Adrenal gland (tissue), 12 donors: Measurements from ENCODE around the gene SERPINB6. TPM values are rescaled to one million over a fixed set of nuclear protein-coding genes. Genes with fewer than 3 reads are reported as not detected.

Source experiments
- DNase-seq, 7 donors: peaks; one replicate each; pipeline ENCODE4 v3.0.0-alpha.2; 2019 to 2020
- H3K27ac ChIP-seq, 5 donors: fragments of 200-600 bp; sonication (generic) in 4 of 5; 1 replicate in 3 of 5; 2 replicates in 2 of 5; pipeline versions ENCODE4 v1.5.1 to v1.8.0; 2016 to 2020; ENCODE audit warnings: mild to moderate bottlenecking in 1 of 5
- H3K27me3 ChIP-seq: fragments of 200-600 bp; 2 replicates; pipeline ENCODE4 v1.8.0; 2021
- H3K36me3 ChIP-seq, 2 donors: fragments of 200-600 bp; replicated peaks in 1 of 2; 1 replicate in 1 of 2; 2 replicates in 1 of 2; pipeline versions ENCODE4 v1.5.1 to v1.8.0; 2018 to 2022
- H3K4me1 ChIP-seq, 2 donors: fragments of 200-600 bp; replicated peaks in 1 of 2; 1 replicate in 1 of 2; 2 replicates in 1 of 2; pipeline versions ENCODE4 v1.5.1 to v1.8.0; 2018 to 2021
- H3K4me3 ChIP-seq, 4 donors: fragments of 200-600 bp; sonication (generic) in 3 of 4; one replicate each; pipeline ENCODE4 v1.5.1; 2016 to 2018
- H3K9me3 ChIP-seq, 3 donors: fragments of 200-600 bp; sonication (generic) in 1 of 3; replicated peaks in 1 of 3; 1 replicate in 2 of 3; 2 replicates in 1 of 3; pipeline versions ENCODE4 v1.5.1 to v1.8.0; 2016 to 2021
- POLR2A ChIP-seq, 2 donors: fragments of 450-650 bp; IDR thresholded peaks; one replicate each; pipeline ENCODE4 v1.6.1; 2017; ENCODE audit warnings: antibody characterized with exemption in 2 of 2, mild to moderate bottlenecking in 2 of 2, moderate library complexity in 1 of 2
- WGBS, 4 donors: extraction: QIAGEN DNeasy Blood & Tissue Kit in 2 of 4; methylation state at CpG; one replicate each; pipeline versions ENCODE4 v1.1.5 to v1.1.7; 2013 to 2017; 5-methylcytosine and 5-hydroxymethylcytosine counted together
- intact Hi-C, 2 donors: fragments of 100-400 bp; cut with DNase I; formaldehyde crosslinking; loops; one replicate each; pipeline versions ENCODE4 v1.14.1 to v1.15.0; 2022 to 2023
- polyA plus RNA-seq, 3 donors: library from polyadenylated mRNA; stranded (reverse); fragments of 200-250 nt in 2 of 3; fragments of 350-450 nt in 1 of 3; fragmentation: Illumina TruSeq in 1 of 3; extraction: RNeasy Lipid Tissue Mini Kit (QIAGEN cat#74804) in 1 of 3; gene quantifications; one replicate each; pipeline ENCODE4 v1.2.3, GENCODE V29; 2013 to 2014
- total RNA-seq, 9 donors: library from RNA; depleted of rRNA in 4 of 9; stranded (reverse); fragments of >200 nt in 4 of 9; fragments of 120-200 nt in 1 of 9; fragmentation: NEBNext Ultra II Directional in 1 of 9; extraction: Animal tissue kit (Norgen Biotek cat#: 25700) in 1 of 9; gene quantifications; one replicate each; pipeline versions ENCODE4 v1.1.0 to v1.2.4, GENCODE V29; 2013 to 2023
- TF ChIP-seq, protein P1 (sequence below), 6 experiments: fragments of 450-650 bp in 4 of 6; fragments of 200-600 bp in 2 of 6; sonication (generic) in 1 of 6; IDR thresholded peaks; 1 replicate in 5 of 6; 2 replicates in 1 of 6; pipeline versions ENCODE4 v1.5.1 to v1.8.0; 2016 to 2021; ENCODE audit warnings: antibody characterized with exemption in 6 of 6, mild to moderate bottlenecking in 2 of 6, moderate library complexity in 1 of 6
- donor health status: healthy with polysubstance abuse.
- donor health status: Bipolar disorder and iron deficiency.
- donor health status: DM: yes; HTN: yes; CAD: no.
- donor health status: DM: no; HTN: no; CAD: no.
- donor health status: DM: no; HTN: no; CAD: no.
- donor health status: DM: yes; HTN: yes; CAD: no.

The SERPINB6 gene
- total and polyA plus RNA-seq, 12 donors: 132 to 332 (median 209) TPM

DNA sequence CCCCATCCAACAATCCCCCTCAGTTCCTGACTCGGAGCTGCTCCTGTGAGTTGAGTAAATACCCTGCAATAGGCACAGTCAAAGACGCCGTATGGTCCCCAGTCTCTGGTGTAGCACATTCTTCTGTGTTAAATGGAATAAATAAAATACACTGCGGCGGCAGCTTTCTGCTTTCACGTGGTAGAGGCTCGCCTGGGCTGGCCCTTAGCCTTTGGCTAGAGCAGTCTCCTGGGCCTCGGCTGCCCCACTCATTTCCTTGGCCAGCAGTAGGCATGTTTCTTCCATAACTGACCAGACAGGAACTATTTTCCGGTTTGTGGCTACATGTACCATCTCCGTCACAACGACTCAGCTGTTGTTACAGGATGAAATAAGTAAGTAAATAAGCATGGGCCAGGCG lies 20.7 kb downstream of the SERPINB6 start:
- WGBS, 4 donors: 82 to 89% (median 85%) methylated on average over 12 of the region's 12 CpGs
- H3K27me3 ChIP-seq: no peaks in the 10 kb centered on the region

DNA sequence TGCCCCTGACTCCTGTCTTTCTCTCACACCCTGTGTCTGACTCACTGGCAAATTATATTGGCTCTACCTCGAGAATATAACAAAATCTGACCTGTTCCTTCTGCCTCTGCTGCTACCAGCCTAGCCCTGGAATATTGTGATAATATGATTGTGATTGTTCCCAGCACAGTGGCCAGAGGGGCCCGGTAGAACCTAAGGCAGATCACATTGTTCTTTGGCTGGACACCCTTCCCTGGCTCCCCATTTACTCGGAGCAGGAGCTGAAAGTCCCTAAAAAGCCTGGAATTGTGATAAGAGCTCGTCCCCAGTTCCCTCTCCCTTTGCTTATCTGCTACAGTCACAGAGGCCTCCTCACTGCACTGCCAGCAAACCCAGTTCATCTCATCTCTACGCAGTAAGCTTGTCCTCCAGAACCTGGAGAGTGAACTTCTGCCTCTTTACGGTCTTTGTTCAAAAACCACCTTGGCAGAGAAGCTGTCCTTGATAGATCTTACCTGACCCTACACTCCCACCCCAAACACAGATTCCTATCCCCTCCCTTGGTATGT lies 21.8 kb downstream of the SERPINB6 start:
- TF ChIP-seq POLR2A (IDR thresholded peaks at IDR 0.05): no peak
- TF ChIP-seq, protein P1, sequence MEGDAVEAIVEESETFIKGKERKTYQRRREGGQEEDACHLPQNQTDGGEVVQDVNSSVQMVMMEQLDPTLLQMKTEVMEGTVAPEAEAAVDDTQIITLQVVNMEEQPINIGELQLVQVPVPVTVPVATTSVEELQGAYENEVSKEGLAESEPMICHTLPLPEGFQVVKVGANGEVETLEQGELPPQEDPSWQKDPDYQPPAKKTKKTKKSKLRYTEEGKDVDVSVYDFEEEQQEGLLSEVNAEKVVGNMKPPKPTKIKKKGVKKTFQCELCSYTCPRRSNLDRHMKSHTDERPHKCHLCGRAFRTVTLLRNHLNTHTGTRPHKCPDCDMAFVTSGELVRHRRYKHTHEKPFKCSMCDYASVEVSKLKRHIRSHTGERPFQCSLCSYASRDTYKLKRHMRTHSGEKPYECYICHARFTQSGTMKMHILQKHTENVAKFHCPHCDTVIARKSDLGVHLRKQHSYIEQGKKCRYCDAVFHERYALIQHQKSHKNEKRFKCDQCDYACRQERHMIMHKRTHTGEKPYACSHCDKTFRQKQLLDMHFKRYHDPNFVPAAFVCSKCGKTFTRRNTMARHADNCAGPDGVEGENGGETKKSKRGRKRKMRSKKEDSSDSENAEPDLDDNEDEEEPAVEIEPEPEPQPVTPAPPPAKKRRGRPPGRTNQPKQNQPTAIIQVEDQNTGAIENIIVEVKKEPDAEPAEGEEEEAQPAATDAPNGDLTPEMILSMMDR (IDR thresholded peaks at IDR 0.05): no peak
- Histone ChIP-seq H3K36me3 (peaks cover 0 to 39% of the 10 kb centered on the region in 2 donors), H3K27me3 (no peaks in the 10 kb centered on the region), H3K9me3 (no peaks in the 10 kb centered on the region), H3K4me3 (no peak overlapping the region), H3K4me1 (peaks cover 6 to 14% of the 10 kb centered on the region in 2 donors), H3K27ac (peak overlapping the region in 1 of 5 donors; percentile 5)
- DNase-seq: peak in 2 of 7 donors; percentile 8 to 60
- intact Hi-C loops: loop anchor here in 1 of 2 donors (2.0 kb wide), 1 partner anchor 39 kb away; no protein-coding TSS in a partner anchor
- WGBS, 4 donors: 71 to 86% (median 80%) methylated on average over 6 of the region's 6 CpGs

More for the DNA sequence above, 20.7 kb downstream of the SERPINB6 start:
- Histone ChIP-seq H3K9me3 (no peaks in the 10 kb centered on the region), H3K4me3 (no peak overlapping the region), H3K27ac (peak overlapping the region in 2 of 5 donors; percentile 10 to 69), H3K4me1 (peaks cover 6 to 14% of the 10 kb centered on the region in 2 donors), H3K36me3 (peaks cover 0 to 50% of the 10 kb centered on the region in 2 donors)
- peak in 4 of 7 donors; percentile 12 to 53 (median 14) for DNase-seq
- TF ChIP-seq, protein P1 (IDR thresholded peaks at IDR 0.05): no peak
- TF ChIP-seq POLR2A (IDR thresholded peaks at IDR 0.05): no peak
- intact Hi-C loops: loop anchor here in 1 of 2 donors (2.0 kb wide), 1 partner anchor 38 kb away; no protein-coding TSS in a partner anchor

DNA sequence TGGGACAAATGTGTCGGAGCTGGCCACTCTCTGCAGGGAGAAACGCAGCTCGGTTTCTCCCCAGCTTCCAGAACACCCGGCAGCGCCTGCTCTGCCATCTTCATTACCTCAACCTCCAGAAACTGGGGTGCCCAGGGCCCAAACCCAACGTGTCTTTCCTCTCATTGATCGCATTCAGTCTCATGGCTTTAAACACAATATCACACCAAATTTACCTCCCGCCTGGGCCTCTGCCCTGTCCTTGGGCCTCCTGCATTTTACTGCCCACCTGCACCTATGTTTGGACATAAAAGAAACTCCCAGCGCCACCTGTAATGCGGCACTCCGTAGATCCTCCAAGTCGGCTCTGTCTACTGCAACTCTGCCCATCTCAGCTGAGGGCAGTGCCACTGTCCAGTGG lies 22.2 kb downstream of the SERPINB6 start:
- H3K9me3 ChIP-seq: no peaks in the 10 kb centered on the region
- no peak for TF ChIP-seq POLR2A (IDR thresholded peaks at IDR 0.05)
- TF ChIP-seq, protein P1 (IDR thresholded peaks at IDR 0.05): no peak
- peak in 1 of 7 donors; percentile 10 for DNase-seq
- peaks cover 6 to 14% of the 10 kb centered on the region in 2 donors for H3K4me1 ChIP-seq
- H3K27me3 ChIP-seq: no peaks in the 10 kb centered on the region
- WGBS, 4 donors: 92 to 97% (median 95%) methylated on average over 12 of the region's 12 CpGs
- H3K4me3 ChIP-seq: no peak overlapping the region
- intact Hi-C loops: no loop called here
- H3K27ac ChIP-seq: peak overlapping the region in 1 of 5 donors; percentile 5
- peaks cover 0 to 35% of the 10 kb centered on the region in 2 donors for H3K36me3 ChIP-seq

- no peaks in the 10 kb centered on the region for H3K9me3 ChIP-seq
- no peak overlapping the region for H3K27ac ChIP-seq
- 86 to 90% (median 90%) methylated on average over 27 to 30 of the region's 30 CpGs for WGBS, 4 donors
- H3K27me3 ChIP-seq: no peaks in the 10 kb centered on the region
- DNase-seq: peak in 3 of 7 donors; percentile 13 to 45 (median 15)
- H3K4me3 ChIP-seq: no peak overlapping the region
- intact Hi-C loops: no loop called here
- peaks cover 6 to 17% of the 10 kb centered on the region in 2 donors for H3K4me1 ChIP-seq
- H3K36me3 ChIP-seq: peaks cover 0 to 28% of the 10 kb centered on the region in 2 donors
- TF ChIP-seq, protein P1 (IDR thresholded peaks at IDR 0.05): no peak
- TF ChIP-seq POLR2A (IDR thresholded peaks at IDR 0.05): no peak
Observed at GRCh38 chr6:2948228-2949025, 22.9 kb downstream of the SERPINB6 start.
